ENCODE data around the gene ADORA2A.

DNA sequence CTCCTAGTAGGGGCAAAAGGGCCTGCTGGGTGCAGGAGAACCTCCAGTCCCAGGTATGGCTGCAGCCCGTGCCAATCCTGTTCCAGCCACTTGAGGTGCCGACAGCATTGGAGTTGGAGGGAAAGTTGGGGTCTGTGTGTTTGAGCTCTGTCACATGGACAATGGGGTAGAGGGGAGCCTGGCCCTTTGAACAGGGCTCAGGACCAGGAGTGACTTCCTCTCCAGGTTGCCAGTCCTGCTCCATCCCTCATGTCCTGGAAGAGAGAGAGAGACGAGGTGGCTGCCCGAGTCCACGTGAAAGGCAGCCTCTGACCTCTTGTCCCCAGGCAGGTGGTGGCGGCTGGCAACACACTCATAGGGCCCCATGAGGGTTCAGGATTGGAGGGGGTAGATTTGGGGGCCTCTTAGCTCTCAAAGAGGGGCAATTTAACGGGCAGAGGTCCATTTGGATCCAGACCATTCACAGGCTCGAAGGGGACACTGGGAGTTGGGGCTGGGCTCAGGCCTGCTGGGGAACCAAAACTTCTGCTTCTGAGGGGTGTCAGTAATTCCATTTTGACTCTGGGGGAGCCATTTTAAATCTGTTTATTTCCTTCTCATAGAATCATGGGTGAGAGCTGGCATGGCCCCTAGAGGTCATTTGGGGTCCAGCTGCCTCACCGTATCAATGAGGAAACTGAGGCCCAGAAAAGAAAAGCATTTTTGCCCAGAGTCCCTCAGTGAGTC lies 4.1 kb downstream of the ADORA2A start:
- TF ChIP-seq, protein P1, sequence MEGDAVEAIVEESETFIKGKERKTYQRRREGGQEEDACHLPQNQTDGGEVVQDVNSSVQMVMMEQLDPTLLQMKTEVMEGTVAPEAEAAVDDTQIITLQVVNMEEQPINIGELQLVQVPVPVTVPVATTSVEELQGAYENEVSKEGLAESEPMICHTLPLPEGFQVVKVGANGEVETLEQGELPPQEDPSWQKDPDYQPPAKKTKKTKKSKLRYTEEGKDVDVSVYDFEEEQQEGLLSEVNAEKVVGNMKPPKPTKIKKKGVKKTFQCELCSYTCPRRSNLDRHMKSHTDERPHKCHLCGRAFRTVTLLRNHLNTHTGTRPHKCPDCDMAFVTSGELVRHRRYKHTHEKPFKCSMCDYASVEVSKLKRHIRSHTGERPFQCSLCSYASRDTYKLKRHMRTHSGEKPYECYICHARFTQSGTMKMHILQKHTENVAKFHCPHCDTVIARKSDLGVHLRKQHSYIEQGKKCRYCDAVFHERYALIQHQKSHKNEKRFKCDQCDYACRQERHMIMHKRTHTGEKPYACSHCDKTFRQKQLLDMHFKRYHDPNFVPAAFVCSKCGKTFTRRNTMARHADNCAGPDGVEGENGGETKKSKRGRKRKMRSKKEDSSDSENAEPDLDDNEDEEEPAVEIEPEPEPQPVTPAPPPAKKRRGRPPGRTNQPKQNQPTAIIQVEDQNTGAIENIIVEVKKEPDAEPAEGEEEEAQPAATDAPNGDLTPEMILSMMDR (IDR thresholded peaks at IDR 0.05; ENCODE audit: low read depth, low read length, poor library complexity, severe bottlenecking), result no peak
- TF ChIP-seq EZH2phosphoT487 (IDR thresholded peaks at IDR 0.05; ENCODE audit: borderline replicate concordance, low read length), result no peak
